ENCODE data around the gene GALNT13.

The GALNT13 gene

GRCh38 chr2:153864022-153864421 is 7.7 kb upstream of the GALNT13 start:
- H3K27me3 ChIP-seq (ENCODE audit: insufficient read depth, poor library complexity, severe bottlenecking) = peaks cover 4% of the 10 kb centered on the region
- DNase-seq (ENCODE audit: low spot score) (no peak), ATAC-seq (ENCODE audit: low read depth) (no peak)
- H3K4me3 ChIP-seq (ENCODE audit: severe bottlenecking) = no peak overlapping the region
- no peaks in the 10 kb centered on the region for H3K36me3 ChIP-seq (ENCODE audit: low read depth)
- no peaks in the 10 kb centered on the region for H3K4me1 ChIP-seq (ENCODE audit: insufficient read depth, poor library complexity, severe bottlenecking)
- H3K27ac ChIP-seq (ENCODE audit: poor library complexity, severe bottlenecking) = no peak overlapping the region
- H3K9me3 ChIP-seq (ENCODE audit: severe bottlenecking) = no peaks in the 10 kb centered on the region
- no peak for TF ChIP-seq CTCF (IDR thresholded peaks at IDR 0.05; ENCODE audit: poor library complexity, severe bottlenecking)

- Histone ChIP-seq H3K27me3 (ENCODE audit: insufficient read depth, poor library complexity, severe bottlenecking) (peaks cover 24% of the 10 kb centered on the region), H3K9me3 (ENCODE audit: severe bottlenecking) (no peaks in the 10 kb centered on the region), H3K27ac (ENCODE audit: poor library complexity, severe bottlenecking) (no peak overlapping the region), H3K4me3 (ENCODE audit: severe bottlenecking) (no peak overlapping the region), H3K4me1 (ENCODE audit: insufficient read depth, poor library complexity, severe bottlenecking) (no peaks in the 10 kb centered on the region), H3K36me3 (ENCODE audit: low read depth) (no peaks in the 10 kb centered on the region)
- DNase-seq (ENCODE audit: low spot score) = no peak
- no peak for TF ChIP-seq CTCF (IDR thresholded peaks at IDR 0.05; ENCODE audit: poor library complexity, severe bottlenecking)
- ATAC-seq (ENCODE audit: low read depth) = no peak
These were observed 5.1 kb upstream of the GALNT13 start for GRCh38 chr2:153866595-153866994.

DNA sequence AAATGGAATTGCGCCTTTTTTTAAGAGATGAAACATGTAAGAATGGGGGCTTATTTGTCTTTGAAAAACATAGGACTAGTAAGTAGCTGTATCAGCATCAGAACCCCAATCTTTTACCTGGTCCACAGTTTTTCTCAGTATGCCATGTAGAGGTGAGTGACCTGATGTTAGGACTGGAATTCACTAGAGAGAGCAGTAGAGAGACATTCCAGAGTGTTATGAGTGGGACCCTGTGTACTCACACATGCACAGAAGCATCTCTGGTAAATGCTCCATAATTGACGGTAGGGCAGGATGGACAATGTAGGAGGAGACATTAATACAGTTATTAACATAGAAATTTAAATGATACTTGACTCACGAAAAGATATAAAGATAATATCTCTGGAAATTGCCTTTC is 1.4 kb upstream of the GALNT13 start:
- Histone ChIP-seq H3K27me3 (ENCODE audit: insufficient read depth, poor library complexity, severe bottlenecking) (peaks cover 55% of the 10 kb centered on the region), H3K27ac (ENCODE audit: poor library complexity, severe bottlenecking) (no peak overlapping the region), H3K36me3 (ENCODE audit: low read depth) (no peaks in the 10 kb centered on the region), H3K9me3 (ENCODE audit: severe bottlenecking) (no peaks in the 10 kb centered on the region), H3K4me1 (ENCODE audit: insufficient read depth, poor library complexity, severe bottlenecking) (no peaks in the 10 kb centered on the region), H3K4me3 (ENCODE audit: severe bottlenecking) (no peak overlapping the region)
- ATAC-seq (ENCODE audit: low read depth) = peak; percentile 46; the same call in 1 of the 3 replicates
- DNase-seq (ENCODE audit: low spot score) = no peak
- peak; percentile 36 for TF ChIP-seq CTCF (IDR thresholded peaks at IDR 0.05; ENCODE audit: poor library complexity, severe bottlenecking)

DNA sequence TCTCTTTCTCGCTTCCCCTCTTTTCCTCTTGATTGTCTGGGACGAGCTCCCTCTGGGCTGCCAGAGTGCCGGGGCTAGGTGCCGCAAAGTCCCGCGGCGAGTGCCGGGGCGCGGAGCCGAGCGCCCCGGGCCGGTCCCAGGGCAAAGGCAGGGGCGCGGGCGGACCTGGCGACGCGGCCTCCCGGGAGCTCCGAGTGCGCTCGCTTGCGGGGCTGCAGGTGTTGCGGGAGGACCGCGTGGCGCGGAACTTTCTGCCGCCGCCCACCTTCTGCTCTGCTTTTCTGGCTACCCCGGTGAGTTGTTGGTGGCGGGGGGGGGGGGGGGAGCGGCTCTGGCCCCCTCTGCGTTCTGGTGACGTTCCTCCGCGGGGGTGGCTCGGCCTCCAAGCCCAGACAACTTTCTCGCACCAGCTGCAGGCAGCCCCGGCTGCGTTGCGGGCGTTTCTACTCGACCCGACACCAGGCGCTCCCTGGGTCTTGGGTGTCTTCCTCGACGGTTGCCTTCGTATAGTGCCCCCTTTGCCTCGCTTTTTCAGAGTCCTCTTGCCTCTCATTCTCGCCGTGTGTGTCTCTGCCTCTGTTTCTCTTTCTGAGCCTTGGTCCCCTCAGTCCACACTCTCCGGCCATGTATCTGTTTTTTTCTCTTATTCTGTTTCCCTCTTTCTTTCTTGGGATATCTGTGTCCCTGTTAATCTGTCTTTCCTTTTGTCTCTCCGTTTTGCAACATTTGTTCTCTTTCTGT is 759 bp downstream of the GALNT13 start:
- Histone ChIP-seq H3K4me1 (ENCODE audit: insufficient read depth, poor library complexity, severe bottlenecking) (no peaks in the 10 kb centered on the region), H3K4me3 (ENCODE audit: severe bottlenecking) (peak overlapping the region; percentile 29), H3K9me3 (ENCODE audit: severe bottlenecking) (no peaks in the 10 kb centered on the region), H3K27ac (ENCODE audit: poor library complexity, severe bottlenecking) (no peak overlapping the region), H3K27me3 (ENCODE audit: insufficient read depth, poor library complexity, severe bottlenecking) (peaks cover 76% of the 10 kb centered on the region), H3K36me3 (ENCODE audit: low read depth) (no peaks in the 10 kb centered on the region)
- TF ChIP-seq CTCF (IDR thresholded peaks at IDR 0.05; ENCODE audit: poor library complexity, severe bottlenecking) = no peak
- peak; percentile 11; the same call in 2 of the 3 replicates for ATAC-seq (ENCODE audit: low read depth)
- peak; percentile 32 for DNase-seq (ENCODE audit: low spot score)

Measured in RWPE2 (cell line).